Pons (tissue), 1 donor: ENCODE data around the gene RRBP1.

Source experiments
- DNase-seq: peaks from one replicate; pipeline ENCODE4 v3.0.0-alpha.2; 2016; ENCODE audit warnings: low spot score

RRBP1 gene

DNA sequence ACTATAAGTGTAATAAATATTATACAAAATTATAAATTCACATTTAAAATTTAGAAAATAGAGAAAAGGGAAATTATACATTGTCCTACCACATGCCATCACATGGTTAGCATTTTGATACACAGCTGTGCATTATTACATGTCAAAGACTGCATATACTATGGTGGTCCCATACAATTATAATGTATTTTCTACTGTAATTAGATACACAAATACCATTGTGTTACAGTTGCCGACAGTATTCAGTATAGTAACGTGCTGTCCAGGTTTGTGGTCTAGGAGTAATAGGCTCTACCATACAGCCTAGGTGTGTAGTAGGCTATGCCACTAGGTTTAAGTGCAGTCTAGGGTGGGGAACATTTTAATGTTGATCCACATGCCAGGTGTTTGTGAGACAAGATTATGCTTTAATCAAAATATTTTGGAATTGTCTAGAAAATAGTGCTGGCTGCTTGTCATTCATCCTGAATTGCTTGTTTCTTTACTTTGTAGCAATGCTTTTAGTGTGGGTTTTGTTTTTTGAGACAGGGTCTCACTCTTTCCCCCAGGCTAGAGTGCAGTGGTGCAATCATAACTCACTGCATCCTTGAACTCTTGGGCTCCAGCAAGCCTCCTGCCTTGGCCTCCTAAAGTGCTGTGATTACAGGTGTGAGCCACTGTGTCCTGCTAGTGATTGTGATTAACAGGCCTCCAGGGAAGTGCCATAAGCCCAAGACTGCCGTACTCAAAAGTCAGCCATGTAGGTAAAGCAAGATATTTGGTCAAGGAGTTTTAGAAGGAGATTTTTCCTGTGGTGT, 73.1 kb downstream of the RRBP1 start:
- DNase-seq: no peak

- no peak for DNase-seq
Observed at GRCh38 chr20:17606001-17606400, 76.0 kb downstream of the RRBP1 start.

GRCh38 chr20:17605131-17605660, 76.8 kb downstream of the RRBP1 start:
- DNase-seq: no peak

GRCh38 chr20:17602493-17602892, 79.5 kb downstream of the RRBP1 start:
- DNase-seq: no peak

DNA sequence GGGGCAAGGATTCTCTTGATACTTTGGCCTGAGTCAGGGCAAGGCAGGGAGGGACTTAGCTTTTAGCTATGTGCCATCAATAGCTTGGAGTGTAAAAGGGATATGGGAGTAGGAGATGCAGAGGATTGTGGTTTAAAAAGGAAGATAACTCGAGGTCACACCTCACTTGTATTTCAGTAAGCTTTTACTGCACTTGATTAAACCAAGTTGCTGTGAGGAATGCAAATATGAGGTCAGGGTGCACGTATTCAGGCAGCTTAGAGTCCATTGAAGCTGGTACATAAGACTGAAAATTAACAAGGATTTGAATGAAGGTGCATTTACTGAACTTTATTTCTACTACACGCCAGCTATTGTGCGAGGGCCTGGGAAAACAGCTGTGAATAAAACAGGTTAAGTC, 80.1 kb downstream of the RRBP1 start:
- no peak for DNase-seq

GRCh38 chr20:17598013-17598550, 84.0 kb downstream of the RRBP1 start:
- no peak for DNase-seq

DNA sequence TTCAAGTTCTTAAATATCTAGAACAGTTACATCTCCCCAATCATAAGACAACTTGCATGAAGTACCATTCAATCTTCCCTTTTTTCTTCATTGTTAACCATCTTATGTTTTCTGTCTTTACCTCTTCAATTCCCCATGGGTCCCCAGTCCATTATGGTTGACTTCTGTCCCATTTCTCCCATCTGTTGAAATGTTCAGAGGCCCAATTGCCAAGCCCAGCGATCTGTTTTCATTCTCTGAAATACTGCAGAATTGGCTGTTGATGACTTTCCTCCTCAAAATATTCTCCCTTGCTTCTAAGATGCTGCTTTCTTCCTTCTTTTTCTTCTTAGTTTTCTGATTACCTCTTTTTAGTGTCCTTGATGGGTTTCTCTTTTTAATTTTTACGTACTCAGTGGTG, 86.2 kb downstream of the RRBP1 start:
- no peak for DNase-seq

- no peak for DNase-seq
Observed at GRCh38 chr20:17594443-17594842, 87.6 kb downstream of the RRBP1 start.

DNA sequence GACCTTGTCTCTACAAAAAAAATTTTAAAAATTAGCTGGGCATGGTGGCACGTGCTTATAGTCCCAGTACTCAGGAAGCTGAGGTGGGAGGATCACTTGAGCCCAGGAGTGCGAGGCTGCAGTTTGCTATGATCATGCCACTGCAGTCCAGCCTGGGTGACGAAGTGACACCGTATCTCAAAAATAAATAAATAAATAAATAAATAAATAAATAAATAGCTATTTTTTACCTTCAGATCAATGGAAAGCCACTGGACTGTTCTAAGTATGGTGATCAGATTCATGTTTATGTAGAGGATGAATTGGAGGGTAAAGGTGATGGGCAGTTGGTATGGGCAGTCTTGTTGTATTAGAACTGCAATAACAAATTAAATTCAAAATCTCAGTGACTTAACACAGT, 88.1 kb downstream of the RRBP1 start:
- no peak for DNase-seq

GRCh38 chr20:17590245-17590644, 91.8 kb downstream of the RRBP1 start:
- no peak for DNase-seq

DNA sequence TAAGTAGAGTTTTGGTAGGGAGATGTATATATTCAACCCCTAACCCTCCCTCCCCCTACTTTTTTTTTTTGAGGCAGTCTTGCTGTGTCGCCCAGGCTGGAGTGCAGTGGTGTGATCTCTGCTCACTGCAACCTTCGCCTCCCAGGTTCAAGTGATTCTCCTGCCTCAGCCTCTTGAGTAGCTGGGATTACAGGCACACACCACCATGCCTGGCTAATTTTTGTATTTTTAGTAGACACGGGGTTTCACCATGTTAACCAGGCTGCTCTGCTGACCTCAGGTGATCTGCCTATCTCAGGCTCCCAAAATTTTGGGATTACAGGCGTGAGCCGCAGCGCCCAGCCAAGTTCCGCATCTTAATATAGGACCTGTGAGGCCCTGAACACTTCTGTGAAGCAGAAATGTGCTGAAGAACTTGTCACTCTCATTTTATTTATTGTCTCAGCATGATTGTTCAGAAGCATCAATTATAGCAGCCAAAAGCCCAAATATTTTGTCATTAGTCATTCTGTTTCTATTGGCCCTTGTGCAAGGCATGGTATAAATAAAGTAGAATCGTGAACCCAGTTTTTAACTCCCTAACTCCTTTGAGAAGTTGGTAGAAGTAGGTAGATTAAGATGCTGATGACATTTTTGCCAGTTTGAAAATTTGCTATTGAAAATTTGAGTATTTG, 92.7 kb downstream of the RRBP1 start:
- DNase-seq: no peak

DNA sequence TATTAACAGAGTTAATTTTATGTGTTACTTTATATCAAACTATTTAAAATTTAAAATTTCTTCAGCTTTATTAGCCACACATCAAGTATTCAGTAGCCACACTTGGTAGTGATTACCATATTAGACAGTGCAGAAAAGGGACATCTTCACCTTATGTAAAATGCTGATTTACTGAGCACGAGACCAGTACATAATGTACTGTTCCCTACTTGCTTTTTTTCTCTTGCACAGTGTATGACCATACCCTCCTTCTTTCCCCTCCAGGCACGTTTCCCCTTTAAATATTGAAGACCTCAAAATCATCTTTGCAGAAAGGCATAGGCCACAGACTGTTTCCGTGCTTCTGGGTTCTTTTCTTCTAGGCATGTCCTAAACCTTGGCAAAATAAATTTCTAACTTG, 94.2 kb downstream of the RRBP1 start:
- DNase-seq: no peak

GRCh38 chr20:17587148-17587547, 94.9 kb downstream of the RRBP1 start:
- DNase-seq: no peak

- no peak for DNase-seq
Observed at GRCh38 chr20:17586250-17586649, 95.8 kb downstream of the RRBP1 start.

DNA sequence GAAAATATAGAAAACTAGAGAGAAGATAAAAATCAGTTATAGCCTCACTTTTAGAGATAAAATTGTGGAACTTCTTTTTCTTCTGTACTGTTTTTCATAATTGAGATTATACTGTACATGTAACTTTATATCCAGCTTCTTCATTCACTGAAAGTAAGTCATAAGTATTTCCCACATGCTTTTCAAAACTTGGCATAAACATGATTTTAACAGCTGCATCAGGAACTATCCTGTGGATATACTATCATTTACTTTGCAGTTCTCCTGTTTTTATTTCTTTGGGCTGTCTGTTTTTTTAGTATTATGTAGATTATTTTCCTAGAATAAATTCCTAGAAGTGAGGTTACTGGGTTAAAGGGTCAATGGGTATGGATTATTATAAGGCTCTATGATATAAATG, 97.4 kb downstream of the RRBP1 start:
- DNase-seq: no peak

DNA sequence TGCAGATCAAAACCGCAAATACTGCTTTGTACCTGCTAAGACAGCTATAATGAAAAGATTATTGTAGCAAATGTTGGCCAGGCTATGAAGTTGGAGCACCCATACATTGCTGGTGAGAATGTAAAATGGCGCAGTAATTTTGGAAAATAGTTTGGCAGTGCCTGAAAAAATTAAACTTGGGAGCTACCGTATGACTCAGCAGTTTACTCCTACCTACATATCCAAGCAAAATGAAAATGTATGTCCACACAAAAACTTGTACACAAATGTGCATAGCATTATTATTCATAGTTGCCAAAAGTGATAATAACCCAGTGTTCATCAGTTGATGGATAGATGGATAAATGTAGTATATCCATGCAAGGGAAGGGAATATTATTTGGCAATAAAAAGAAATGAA, 98.9 kb downstream of the RRBP1 start:
- DNase-seq: no peak

GRCh38 chr20:17580895-17581294, 101.1 kb downstream of the RRBP1 start:
- no peak for DNase-seq

DNA sequence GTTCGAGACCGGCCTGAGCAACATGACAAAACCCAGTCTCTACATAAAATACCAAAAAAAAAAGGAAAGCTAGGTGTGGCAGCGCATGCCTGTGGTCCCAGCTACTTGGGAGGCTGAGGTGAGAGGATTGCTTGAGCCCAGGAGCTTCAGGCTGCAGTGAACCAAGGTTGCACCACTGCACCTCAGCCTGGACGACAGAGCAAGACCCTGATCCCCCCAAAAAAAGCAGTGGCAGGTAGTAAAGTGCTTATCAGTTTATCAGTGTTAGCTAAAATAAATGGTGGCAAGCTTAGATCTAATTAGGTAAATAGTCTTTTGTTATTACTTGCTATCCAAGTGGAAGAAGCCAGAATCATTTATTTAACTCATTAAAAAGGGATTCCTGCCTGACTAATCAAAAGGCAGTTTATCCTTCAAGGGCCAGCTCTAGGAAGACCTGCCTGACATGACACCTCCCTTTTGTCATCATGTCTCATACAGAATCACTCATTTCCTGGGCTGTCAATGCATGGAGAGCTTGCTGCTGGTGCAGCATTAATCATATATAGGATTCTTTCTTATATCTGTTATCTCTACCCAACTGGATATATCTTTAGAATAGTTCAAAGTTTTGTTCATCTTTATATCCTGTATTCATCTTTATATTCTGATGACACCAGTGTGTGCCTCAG, 102.5 kb downstream of the RRBP1 start:
- DNase-seq: no peak

DNA sequence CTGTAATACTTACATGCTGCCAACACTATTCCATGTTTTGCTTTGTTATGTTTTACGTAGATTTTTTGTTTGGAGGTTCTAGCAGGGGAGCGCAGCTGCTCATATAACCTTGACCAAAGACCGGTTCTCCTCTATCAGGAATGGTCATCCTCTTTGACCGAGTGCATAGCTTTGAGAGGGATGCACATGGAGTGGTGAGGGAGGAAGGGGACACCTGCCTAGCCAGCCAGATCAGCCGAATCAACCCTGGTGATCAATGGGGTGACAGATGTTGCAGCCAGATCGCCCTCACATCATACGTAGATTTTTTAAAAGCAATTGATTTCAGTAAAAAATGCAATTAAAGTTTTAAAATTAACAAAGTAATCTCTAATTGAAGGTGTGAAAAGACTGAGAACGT, 105.8 kb downstream of the RRBP1 start:
- DNase-seq: no peak

DNA sequence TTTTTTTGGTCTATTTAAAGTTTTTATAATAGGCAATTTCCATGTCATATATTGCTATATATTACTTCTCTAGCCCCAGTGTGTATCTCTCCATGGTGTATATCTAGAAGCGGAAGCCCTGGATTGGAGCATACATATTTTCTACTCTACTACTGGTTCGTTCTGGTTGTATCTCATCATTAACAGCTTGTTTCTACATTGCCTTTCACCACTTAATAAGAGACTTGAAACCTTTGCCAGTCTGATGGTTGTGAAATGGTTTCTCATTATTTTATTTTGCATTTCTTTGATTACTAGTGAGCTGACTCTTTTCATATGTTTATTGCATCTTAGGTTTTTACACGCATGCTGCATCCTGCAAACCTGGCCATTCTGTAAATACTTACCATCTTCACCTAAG, 108.6 kb downstream of the RRBP1 start:
- DNase-seq: no peak

DNA sequence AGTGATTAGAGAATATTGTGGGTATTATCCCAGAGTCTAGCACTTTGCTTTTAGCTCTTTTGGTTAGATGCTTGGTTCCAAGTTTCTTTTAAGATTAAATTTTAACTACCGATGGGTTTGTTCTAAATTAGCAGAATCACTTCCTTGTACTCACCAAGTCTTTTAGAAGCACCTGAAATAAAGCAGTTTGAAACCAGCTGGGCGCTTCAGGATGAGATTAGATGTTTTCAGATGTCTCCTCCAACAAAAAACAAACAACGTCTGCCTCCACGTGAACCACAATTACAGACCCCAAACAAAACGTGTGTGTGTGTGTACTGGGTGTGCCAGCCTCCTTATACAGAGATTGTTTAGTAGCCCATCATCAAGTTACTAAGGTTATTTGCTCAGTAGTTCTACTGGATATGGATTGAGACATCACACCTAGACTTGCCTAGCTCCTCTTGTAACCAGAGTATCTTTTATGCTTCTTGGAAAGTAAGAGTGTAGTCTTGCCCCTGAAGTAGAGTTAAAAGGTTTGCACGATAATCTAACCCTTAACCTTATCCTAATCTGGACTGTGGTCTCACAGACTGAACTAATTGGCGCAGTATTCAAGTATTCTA, 109.9 kb downstream of the RRBP1 start:
- no peak for DNase-seq

GRCh38 chr20:17571153-17571527, 110.9 kb downstream of the RRBP1 start:
- no peak for DNase-seq
